ENCODE results near the gene ATP5F1E.

ATP5F1E gene

DNA sequence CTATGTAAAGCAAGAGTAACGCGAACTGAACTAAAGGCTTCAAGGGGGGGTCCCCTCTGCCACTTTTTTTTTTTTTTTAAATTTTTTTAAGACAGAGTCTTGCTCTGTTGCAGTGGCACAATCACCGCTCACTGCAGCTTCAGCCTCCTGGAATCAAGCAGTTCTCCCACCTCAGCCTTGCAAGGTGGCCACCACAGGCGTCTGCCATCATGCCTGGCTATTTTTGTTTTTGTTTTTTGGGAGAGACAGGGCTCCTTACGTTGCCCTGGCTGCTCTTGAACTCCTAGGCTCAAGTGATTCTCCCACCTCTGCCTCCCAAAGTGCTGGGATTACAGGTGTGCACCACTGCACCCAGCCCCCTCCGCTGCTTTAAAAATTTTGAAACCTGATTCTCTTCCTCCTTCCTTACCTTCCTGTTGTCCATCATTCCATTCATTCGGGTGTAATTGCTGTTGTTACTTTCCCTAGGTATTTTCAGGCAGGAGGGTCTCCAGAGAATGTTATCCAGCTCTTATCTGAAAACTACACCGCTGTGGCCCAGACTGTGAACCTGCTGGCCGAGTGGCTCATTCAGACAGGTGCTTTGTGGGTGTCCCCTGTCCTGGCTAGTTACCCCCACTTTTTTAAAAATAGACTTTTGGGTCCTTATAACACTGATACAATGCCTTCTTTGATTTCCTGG, 45.7 kb downstream of the ATP5F1E start:
- intact Hi-C loops (cut with DNase I) = loop anchor here (10.0 kb wide), 1 partner anchor 112 kb away; no protein-coding TSS in a partner anchor

DNA sequence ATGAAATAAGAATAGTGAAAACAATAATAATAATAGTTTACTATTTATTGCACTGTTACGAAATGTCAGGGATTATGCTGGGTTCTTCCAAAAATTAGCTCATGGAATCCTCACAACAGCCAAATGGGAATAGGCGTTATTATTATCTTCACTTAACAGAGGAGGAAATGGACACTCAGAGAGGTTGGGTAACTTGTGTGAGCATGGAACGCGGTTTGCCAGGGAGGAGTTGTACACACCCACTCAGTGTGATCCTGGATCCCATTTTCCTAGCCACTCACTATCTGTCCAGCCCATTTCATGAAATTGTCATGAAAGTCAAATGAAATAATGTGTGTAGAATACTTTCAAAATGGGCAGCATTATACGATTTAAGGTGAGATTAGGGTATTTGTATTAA, 46.5 kb downstream of the ATP5F1E start:
- intact Hi-C loops (cut with DNase I) = loop anchor here (10.0 kb wide), 1 partner anchor 111 kb away; no protein-coding TSS in a partner anchor
- DNase-seq = peak in 4 of 42 donors; percentile 2 to 34 (median 15)

More for the DNA sequence above, 45.7 kb downstream of the ATP5F1E start:
- DNase-seq = peak in 4 of 42 donors; percentile 3 to 18 (median 8)

- intact Hi-C loops (cut with DNase I) = loop anchor here (5.0 to 10.0 kb wide), 2 partner anchors 48 to 110 kb away; partner anchors contain the start of gene ATP5F1E
These were observed 47.4 kb downstream of the ATP5F1E start for GRCh38 chr20:58984691-58985090.

DNA sequence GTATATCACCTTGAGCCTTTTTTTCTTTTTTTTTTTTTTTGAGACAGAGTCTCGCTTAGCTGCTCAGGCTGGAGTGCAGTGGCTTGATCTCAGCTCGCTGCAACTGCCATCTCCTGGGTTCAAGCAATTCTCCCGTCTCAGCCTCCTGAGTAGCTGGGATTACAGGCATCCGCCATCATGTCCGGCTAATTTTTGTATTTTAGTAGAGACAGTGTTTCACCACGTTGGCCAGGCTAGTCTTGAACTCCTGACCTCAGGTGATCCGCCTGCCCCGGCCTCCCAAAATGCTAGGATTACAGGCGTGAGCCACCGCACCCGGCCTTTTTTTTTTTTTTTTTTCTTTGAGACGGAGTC, 49.0 kb downstream of the ATP5F1E start:
- peak in 3 of 42 donors; percentile 2 to 27 (median 21) for DNase-seq
- intact Hi-C loops (cut with DNase I) = loop anchor here (5.0 to 10.0 kb wide), 2 partner anchors 49 to 108 kb away; partner anchors contain the start of gene ATP5F1E

More at GRCh38 chr20:58984691-58985090, 47.4 kb downstream of the ATP5F1E start:
- DNase-seq = peak in 3 of 42 donors; percentile 4 to 31 (median 11)

DNA sequence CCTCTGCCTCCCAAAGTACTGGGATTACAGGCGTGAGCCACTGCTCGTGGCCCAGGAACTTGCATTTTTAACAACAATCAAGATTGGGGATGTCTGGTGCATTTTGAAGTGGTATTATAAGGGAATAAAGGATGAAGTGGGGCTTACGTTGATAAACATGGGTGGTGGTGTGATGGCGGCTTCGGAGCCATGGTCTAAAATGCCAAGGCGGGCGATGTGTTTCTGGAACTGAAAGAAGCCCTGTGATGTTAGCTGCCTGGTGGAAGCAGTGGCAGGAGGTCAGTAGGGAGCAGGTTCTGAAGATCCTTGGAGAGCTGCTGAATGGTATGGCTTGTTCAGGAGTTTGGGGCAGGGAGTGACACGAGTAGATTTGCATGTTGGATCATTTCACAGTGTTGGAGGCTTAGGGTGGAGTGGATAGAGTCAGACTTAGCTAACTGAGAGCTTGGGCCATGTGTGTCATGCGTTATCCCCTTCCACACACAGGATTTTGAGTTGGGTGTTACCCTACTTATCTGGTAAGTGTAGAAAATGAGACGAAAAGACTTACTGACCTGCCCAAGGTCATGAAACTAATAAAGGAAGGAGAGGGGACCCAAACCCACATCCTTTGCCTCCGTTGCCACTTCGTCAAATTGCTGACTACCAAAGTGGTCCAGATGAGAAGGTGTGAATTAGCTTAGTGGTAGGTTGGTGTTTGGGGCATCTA, 49.6 kb downstream of the ATP5F1E start:
- intact Hi-C loops (cut with DNase I) = loop anchor here (5.0 to 10.0 kb wide), 2 partner anchors 50 to 108 kb away; partner anchors contain the start of gene ATP5F1E
- DNase-seq = peak in 3 of 42 donors; percentile 4 to 16 (median 14)

GRCh38 chr20:58981628-58982364, 50.3 kb downstream of the ATP5F1E start:
- intact Hi-C loops (cut with DNase I) = loop anchor here (5.0 to 10.0 kb wide), 2 partner anchors 51 to 107 kb away; partner anchors contain the start of gene ATP5F1E
- DNase-seq = peak in 3 of 42 donors; percentile 16 to 39 (median 36)

- DNase-seq = peak; percentile 53 to 92 (median 84)
- intact Hi-C loops (cut with DNase I) = loop anchor here (5.0 to 10.0 kb wide), 2 partner anchors 51 to 106 kb away; partner anchors contain the start of gene ATP5F1E
These were observed 51.2 kb downstream of the ATP5F1E start, which contains the start of gene NELFCD for GRCh38 chr20:58980711-58981627. TSS of gene NELFCD (plus strand) at chr20:58981256. CDS start at chr20:58981310, 54 bp downstream.

DNA sequence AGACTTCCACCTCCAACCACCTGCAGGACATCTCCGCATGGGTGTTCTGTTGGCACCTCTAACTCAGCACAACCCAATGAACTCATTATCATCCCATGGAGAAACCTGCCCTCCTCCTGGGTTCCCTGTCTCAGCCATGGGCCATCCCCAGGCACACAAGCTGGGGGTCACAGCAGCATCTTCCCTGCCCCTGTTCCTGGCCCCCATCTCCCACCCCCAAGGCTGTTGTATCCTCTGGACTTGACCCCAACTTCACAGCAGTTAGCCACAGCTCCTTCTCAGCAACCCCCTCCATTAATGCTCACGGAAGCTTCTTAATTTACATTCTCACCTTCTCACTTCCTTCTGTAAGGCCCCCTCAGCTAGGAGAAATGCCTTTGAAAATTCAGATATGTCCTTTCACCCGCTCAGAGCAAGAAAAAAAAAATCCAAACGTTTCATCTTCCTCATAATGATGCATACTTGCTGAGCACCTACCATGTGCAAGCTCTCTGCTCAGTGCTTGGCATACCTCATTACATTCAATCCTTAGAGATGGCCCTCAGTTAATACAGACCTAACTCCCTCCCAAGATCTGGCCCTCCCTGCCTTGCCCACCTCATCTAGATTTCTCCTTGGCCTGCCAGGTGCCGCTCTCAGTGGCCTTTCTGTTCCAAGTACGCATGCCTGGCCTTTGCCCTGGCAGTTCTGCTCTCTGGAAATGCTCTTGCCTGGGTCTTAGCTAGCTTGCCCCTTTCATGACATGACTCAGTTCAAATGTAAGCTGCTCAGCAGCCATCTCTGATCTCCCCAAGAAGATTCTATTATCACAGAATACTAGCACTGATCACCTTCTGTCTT, 53.6 kb downstream of the ATP5F1E start:
- peak in 2 of 42 donors; percentile 16 to 25 for DNase-seq
- intact Hi-C loops (cut with DNase I) = no loop called here

GRCh38 chr20:58976061-58976730, 55.9 kb downstream of the ATP5F1E start:
- intact Hi-C loops (cut with DNase I) = no loop called here

More at GRCh38 chr20:58976061-58976730, 55.9 kb downstream of the ATP5F1E start:
- no peak for DNase-seq

All from head of caudate nucleus (tissue), 42 donors.